ENCODE data around the gene ERFE.
A peak's percentile ranks its signal among the peaks of the same experiment; 100 is the strongest.

ERFE gene

DNA sequence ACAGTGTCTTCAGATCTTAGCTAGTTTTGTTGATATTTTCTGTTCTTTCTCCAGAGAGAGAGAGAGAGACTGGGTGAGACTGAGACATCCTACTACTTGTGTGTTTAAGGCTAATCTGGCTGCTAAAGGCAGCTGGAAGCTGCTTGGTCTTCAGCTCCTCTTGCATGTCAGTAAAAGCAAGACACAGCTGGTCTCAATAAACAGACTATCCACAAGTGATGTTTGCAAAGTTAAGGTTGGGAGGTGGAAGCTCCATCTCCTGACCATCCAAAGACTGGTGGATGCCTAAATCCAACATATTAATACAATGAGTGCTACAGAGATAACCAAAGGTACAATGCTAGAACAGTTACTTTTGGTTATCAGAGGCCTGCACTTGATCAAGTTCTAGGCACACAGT is 17.8 kb downstream of the ERFE start:
- TF ChIP-seq FOXM1 (IDR thresholded peaks at IDR 0.05; ENCODE audit: borderline replicate concordance, low read depth) = no peak
- TF ChIP-seq, protein P1, sequence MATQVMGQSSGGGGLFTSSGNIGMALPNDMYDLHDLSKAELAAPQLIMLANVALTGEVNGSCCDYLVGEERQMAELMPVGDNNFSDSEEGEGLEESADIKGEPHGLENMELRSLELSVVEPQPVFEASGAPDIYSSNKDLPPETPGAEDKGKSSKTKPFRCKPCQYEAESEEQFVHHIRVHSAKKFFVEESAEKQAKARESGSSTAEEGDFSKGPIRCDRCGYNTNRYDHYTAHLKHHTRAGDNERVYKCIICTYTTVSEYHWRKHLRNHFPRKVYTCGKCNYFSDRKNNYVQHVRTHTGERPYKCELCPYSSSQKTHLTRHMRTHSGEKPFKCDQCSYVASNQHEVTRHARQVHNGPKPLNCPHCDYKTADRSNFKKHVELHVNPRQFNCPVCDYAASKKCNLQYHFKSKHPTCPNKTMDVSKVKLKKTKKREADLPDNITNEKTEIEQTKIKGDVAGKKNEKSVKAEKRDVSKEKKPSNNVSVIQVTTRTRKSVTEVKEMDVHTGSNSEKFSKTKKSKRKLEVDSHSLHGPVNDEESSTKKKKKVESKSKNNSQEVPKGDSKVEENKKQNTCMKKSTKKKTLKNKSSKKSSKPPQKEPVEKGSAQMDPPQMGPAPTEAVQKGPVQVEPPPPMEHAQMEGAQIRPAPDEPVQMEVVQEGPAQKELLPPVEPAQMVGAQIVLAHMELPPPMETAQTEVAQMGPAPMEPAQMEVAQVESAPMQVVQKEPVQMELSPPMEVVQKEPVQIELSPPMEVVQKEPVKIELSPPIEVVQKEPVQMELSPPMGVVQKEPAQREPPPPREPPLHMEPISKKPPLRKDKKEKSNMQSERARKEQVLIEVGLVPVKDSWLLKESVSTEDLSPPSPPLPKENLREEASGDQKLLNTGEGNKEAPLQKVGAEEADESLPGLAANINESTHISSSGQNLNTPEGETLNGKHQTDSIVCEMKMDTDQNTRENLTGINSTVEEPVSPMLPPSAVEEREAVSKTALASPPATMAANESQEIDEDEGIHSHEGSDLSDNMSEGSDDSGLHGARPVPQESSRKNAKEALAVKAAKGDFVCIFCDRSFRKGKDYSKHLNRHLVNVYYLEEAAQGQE (IDR thresholded peaks at IDR 0.05; ENCODE audit: low read depth) = no peak
- TF ChIP-seq, protein P2, sequence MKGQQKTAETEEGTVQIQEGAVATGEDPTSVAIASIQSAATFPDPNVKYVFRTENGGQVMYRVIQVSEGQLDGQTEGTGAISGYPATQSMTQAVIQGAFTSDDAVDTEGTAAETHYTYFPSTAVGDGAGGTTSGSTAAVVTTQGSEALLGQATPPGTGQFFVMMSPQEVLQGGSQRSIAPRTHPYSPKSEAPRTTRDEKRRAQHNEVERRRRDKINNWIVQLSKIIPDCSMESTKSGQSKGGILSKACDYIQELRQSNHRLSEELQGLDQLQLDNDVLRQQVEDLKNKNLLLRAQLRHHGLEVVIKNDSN (IDR thresholded peaks at IDR 0.05) = no peak
- no peak for TF ChIP-seq RAD21 (IDR thresholded peaks at IDR 0.05; ENCODE audit: low read depth)
- no peak for TF ChIP-seq YY1 (IDR thresholded peaks at IDR 0.05; ENCODE audit: low read depth)
- TF ChIP-seq ZBTB7A (IDR thresholded peaks at IDR 0.05; ENCODE audit: low read depth) = no peak
- no peak for TF ChIP-seq TCF12 (IDR thresholded peaks at IDR 0.05; ENCODE audit: low read depth)
- TF ChIP-seq CREB1 (IDR thresholded peaks at IDR 0.05; ENCODE audit: low read depth) = no peak
- TF ChIP-seq, protein P3, sequence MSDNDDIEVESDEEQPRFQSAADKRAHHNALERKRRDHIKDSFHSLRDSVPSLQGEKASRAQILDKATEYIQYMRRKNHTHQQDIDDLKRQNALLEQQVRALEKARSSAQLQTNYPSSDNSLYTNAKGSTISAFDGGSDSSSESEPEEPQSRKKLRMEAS (IDR thresholded peaks at IDR 0.05) = no peak
- no peak for TF ChIP-seq CEBPB (IDR thresholded peaks at IDR 0.05)
- no peak for TF ChIP-seq NFIC (IDR thresholded peaks at IDR 0.05)
- no peak for TF ChIP-seq TAF1 (IDR thresholded peaks at IDR 0.05; ENCODE audit: low read depth)
- TF ChIP-seq EP300 (IDR thresholded peaks at IDR 0.05; ENCODE audit: borderline replicate concordance) = no peak
- TF ChIP-seq TEAD4 (IDR thresholded peaks at IDR 0.05) = no peak
- no peak for TF ChIP-seq EGR1 (IDR thresholded peaks at IDR 0.05)

DNA sequence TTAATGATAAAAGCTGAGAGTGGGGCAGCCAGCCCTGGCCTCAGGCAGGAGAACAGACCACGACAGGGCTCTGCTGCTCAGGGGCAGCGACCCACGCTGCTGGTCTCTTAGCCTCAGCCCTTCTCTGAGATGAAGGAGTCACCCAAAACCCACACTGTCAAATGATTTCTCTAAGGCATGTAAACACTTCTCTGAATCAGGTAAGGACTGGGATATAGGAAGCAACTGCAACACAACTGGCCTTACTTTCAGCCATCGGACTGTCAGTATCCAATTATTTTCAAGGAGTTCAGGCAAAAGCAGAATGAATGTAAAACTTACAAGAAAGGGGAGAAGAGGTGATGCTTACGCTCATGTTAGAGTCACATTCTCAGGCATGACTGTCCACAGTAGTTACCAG is 21.8 kb downstream of the ERFE start:
- TF ChIP-seq ZBTB7A (IDR thresholded peaks at IDR 0.05; ENCODE audit: low read depth) (no peak), YY1 (IDR thresholded peaks at IDR 0.05; ENCODE audit: low read depth) (no peak), EGR1 (IDR thresholded peaks at IDR 0.05) (no peak), CREB1 (IDR thresholded peaks at IDR 0.05; ENCODE audit: low read depth) (no peak), FOXM1 (IDR thresholded peaks at IDR 0.05; ENCODE audit: borderline replicate concordance, low read depth) (no peak), NFIC (IDR thresholded peaks at IDR 0.05) (no peak), EP300 (IDR thresholded peaks at IDR 0.05; ENCODE audit: borderline replicate concordance) (no peak), TCF12 (IDR thresholded peaks at IDR 0.05; ENCODE audit: low read depth) (no peak), TAF1 (IDR thresholded peaks at IDR 0.05; ENCODE audit: low read depth) (no peak), RAD21 (IDR thresholded peaks at IDR 0.05; ENCODE audit: low read depth) (no peak), TEAD4 (IDR thresholded peaks at IDR 0.05) (no peak)
- TF ChIP-seq, protein P1 (IDR thresholded peaks at IDR 0.05; ENCODE audit: low read depth) = no peak
- TF ChIP-seq, protein P2 (IDR thresholded peaks at IDR 0.05) = no peak
- TF ChIP-seq, protein P3 (IDR thresholded peaks at IDR 0.05) = no peak

DNA sequence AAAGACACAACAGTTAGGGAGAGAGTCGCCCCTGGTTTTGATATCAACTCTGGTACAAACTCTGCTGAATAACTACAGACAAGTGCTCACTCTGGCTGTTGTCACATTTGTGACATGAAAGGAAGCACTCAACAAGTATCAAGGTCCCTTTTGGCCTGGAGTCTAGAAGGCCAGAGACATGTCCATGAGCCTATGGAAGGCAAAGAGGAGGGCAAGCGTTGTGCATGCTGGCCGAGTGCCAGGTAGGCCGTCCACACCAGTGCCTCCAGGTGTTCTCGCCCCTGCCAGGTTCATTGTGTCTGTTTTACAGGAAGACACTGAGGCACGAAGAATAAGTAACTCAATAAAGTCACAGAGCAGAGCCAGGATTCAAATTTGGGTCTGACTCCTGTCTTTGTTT is 23.6 kb downstream of the ERFE start:
- TF ChIP-seq NFIC (IDR thresholded peaks at IDR 0.05) = peak; percentile 64; the same call in 1 of the 2 replicates
- no peak for TF ChIP-seq RAD21 (IDR thresholded peaks at IDR 0.05; ENCODE audit: low read depth)

DNA sequence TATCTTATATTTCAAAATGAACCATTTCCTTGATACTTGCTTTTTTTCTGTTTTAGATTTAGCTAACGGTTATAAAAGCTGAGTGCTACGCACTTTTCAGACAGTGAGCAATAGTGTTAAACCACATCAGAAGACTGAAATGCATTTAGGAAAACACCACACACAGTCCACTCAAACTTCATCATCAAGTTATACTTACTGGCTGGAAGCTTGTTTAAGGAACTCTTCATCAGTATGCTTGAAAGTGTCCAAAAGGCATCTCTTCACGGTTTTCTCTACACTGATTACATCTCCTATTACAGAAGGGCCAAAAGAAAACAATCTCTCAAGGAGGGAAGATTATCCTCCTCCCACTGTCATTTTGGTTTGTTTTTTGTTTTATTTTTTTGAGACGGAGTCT is 25.1 kb downstream of the ERFE start:
- TF ChIP-seq ZBTB7A (IDR thresholded peaks at IDR 0.05; ENCODE audit: low read depth) (no peak), CREB1 (IDR thresholded peaks at IDR 0.05; ENCODE audit: low read depth) (no peak), TAF1 (IDR thresholded peaks at IDR 0.05; ENCODE audit: low read depth) (no peak), TEAD4 (IDR thresholded peaks at IDR 0.05) (no peak)
- TF ChIP-seq, protein P2 (IDR thresholded peaks at IDR 0.05) = no peak
- TF ChIP-seq, protein P1 (IDR thresholded peaks at IDR 0.05; ENCODE audit: low read depth) = no peak
- TF ChIP-seq, protein P3 (IDR thresholded peaks at IDR 0.05) = no peak
